ENCODE measurements around the gene SNX7.

GRCh38 chr1:98792123-98792522 lies 130.6 kb downstream of the SNX7 start:
- TF ChIP-seq CTCF (IDR thresholded peaks at IDR 0.05) (no peak), EP300 (IDR thresholded peaks at IDR 0.05) (no peak), POLR2A (IDR thresholded peaks at IDR 0.05) (no peak)
